NCI-H2227 (cell line): ENCODE data around the gene CFAP100.

Source experiments
- DNase-seq: peaks from one replicate; lab custom pipeline; 2025; ENCODE audit not compliant: unreplicated experiment; lab: John Stamatoyannopoulos, UW

The CFAP100 gene

DNA sequence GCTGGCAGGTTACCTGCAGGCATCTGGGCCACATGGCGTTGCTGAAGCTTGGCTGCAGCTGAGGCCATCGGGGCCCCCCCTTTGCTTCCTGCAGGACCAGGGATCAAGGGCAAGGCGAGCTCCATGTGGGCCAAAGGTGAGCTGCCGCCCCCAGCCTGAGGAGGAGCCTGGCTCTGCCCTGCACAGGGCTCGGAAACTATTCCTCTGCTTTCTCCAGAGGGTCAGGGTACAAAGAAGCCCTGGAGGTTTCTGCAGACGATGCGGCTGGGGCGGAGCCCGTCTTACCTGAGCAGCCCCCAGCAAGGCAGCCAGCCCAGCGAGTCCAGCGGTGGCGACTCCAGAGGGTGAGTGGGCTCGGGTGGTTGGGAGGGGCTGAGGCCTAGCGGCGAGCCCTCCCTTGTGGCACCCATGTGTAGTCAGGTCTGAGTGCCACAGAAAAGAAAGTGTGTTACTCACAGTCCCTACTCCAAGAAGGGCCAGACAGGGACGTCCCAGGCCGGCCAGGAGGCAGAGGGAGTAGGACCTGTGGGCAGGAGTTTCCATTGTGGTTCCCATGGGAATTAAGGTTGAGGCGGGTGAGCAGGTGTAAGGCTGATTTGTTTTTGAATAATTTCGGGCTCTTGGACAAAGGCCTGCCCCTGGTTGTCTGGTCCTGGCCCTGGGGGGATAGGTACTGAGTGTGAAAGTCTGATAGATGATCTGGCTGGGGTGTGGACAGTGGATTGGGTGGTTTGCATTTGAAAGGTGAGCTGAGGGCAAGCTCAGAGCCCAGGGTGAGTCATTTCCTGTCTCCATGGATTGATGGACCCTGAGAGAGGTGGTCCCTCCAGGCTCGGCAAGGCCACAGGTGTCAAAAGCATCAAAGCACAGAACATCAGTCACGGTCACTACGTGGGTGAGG, 25.4 kb downstream of the CFAP100 start:
- DNase-seq, result no peak

DNA sequence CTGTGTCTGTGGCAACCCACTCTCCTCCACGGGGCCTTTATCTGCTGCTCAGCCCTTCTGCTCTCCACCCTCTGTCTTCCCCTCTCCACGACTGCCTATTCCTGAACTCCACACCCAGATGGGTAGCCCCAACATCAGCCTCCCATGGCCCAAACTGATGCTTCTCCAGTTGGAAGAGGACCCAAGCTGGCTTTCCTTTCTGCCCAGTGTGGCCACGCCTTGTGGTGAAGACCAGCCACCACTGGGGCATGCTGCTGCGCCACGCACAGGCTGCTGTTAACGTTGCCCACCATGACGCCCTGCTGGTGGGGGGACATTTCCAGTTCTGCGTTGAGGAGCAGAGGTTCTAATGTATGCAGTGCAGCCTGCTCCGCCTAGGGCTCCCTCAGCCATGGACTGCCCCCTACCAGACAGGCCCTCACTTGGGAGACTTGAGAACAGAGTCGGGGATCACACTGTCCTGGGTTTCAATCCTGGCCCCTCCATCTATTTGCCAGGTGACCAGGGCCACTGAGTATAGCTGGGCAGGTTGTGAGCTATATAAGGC, 26.9 kb downstream of the CFAP100 start:
- DNase-seq, result no peak

DNA sequence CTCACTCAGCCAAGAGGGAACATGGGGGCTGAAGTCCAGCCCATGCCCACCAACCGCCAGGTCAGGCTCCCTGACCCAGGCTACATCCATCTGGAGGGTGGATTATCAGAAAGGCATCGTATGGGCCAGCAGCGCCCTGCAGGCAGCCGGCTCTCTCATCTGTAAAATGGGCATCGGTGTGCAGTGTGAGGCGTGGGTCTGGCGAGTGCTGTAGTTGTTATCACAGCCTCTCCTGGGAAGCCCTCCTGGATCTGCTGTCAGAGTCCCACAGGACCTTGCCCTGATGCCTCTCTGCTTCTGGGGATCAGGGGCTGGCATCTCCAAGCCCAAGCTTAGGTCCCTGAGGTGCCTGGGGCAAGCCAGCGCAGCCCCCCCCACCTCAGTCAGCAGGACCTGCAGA, 27.4 kb downstream of the CFAP100 start:
- DNase-seq, result no peak

DNA sequence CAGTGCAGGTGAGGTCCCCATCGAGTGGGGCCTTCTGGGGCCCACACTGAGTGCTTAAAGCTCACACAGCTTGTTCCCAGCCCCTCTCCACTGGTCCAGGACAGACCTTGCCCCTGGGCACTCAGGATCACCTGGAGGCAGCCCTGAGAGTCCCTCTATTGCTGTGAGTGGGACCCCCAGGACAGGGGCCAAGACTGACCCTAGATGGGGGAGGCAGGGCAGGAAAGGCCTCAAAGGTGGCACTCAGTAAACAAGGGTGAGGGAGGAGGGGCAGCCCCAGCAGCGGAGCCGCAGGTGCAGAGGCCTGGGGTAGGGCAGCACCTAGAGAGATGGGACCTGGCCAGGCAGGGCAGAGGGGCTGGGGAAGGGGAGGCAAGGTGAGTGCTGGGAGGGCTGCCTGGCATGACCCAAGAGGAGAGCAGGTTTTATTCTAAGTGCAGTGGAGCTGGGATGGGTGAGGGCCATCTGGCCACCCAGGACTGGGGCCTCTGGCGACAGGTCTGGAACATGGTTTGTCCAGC, 27.9 kb downstream of the CFAP100 start:
- no peak for DNase-seq

DNA sequence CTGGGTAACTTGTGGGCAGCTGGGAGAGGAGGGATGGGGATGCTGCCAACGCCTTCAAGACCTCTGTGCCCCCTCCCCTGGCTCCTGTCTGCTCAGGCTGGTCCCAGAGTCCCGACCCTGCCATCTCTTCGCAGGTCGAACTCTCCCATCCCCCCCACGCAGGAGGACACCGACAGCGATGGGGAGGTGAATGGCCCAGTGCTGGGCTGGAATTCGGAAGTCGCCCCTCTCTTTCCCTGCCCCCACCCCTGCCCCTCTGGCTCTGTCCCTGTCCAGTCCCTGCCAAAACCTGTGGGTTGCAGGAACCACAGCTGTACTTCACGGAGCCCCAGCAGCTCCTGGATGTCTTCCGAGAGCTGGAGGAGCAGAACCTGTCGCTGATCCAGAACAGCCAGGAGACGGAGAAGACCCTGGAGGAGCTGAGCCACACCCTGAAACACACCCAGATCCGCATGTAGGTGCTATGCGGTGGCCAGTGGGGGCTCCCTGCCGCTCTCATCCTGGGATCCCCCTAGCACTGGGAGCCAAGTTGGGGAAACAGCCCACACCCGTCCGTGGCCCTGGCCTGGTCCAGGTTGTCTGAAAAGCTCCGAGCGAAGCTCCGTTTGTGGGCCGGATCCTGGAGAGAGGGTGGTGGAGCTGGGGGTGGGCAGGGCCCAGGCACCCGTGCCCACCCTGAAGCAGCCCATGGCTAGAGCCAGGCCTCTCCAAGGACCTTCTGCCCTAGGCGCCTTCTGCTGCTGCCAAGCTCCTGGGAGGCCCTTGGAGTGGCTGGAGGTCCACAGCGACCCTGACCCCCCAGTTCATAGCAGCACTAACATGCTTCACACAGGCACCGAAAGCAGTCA, 28.7 kb downstream of the CFAP100 start:
- no peak for DNase-seq

DNA sequence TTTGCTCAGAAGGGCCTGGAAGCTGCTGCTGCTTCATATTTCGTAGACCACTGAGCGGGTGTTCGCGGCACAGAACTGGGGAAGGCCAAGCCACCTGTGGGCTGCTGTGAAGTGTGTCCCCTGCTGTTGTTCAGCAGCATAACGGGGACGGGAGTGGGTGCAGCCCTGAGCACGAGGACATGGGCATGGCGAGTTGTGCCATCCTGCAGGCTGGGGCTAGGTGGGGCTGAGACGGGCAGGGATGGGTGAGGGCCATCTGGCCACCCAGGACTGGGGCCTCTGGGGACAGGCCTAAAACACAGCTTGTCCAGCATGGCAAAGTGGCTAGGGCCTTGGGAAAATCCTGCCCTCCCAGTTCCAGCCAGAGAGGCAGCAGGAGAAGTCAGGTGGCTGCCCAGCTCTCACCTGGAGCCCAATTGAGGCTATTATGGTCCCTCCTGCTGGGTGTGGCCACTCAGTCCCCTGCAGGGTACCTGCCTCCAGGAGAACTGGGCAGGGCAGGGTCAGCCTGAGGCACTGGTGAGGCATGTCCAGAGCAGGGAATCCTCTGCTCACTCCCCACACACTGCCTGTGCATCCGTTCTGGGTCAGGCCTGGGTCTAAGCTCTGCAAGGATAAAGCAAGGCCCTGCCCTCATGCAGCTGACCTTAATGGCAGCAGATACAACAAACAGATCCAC, 29.5 kb downstream of the CFAP100 start:
- DNase-seq, result no peak

DNA sequence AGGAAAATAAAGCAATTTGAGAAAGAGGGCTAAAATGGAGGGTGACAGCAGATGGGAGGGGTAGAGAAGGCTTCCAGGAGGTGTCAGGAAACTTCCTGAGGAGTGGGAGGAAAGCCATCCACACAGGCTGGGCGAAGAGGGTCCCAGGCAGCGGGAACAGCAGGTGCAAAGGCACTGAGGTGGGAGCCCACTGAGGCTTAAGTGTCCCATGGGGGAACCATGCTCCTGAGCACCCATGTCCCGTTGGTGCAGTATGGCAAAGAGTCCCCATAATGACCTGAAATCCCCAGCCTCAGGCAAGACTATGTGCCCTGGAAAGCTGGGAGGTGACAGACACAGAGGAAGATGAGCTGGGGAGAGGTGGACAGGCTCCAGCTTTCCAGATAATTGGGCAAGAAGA, 30.0 kb downstream of the CFAP100 start:
- no peak for DNase-seq

DNA sequence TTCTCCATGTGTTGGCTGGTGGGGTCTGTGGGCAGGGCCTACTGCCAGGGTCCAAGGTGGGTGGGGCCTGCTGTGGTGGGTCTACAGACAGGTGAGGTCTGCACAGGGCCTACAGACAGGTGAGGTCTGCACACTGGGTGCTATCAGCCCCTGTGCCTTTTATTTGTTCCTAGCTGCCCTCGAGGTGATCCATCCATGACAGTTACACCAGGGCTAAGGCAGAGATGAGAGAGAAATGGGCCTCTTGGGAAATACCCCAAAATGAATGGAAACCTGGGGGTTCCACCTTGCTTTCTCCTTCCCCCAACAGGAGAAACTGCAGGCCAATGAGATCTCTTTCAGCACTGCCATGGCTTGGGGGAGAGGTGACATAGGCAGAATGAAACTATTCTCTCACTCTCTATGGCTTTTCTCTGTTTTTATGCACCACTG, 36.4 kb downstream of the CFAP100 start:
- DNase-seq, result no peak

DNA sequence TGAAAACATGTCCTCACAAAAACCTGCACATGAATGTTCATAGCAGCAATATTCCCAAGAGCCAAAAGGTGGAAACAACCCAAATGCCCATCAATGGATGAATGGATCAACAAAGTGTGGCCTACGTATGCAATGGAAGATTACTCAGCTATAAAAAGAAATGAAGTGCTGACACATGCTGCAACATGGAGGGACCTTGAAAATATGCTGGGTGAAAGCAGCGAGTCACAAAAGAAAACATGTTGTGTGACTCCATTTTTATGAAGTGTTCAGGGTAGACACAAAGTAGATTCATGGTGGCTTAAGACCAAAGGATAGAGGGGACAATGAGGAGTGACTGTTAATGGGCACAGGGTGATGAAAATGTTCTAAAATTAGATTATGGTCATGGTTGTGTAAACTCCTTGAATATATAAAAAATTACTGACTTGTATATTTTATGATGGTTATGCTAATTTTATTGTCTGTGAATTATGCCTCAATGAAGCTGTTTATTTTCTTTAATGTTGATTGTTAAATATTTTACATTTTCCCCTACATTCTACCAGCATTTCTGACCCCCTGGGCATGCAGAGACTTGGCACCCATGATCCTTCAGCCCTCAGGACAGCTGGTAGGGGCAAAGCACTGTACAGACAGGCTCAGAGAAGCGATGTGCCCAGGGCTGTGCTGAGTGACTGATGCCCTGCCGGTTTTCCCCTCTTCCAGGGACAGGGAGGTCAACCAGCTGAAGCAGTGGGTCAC, 37.8 kb downstream of the CFAP100 start:
- no peak for DNase-seq

DNA sequence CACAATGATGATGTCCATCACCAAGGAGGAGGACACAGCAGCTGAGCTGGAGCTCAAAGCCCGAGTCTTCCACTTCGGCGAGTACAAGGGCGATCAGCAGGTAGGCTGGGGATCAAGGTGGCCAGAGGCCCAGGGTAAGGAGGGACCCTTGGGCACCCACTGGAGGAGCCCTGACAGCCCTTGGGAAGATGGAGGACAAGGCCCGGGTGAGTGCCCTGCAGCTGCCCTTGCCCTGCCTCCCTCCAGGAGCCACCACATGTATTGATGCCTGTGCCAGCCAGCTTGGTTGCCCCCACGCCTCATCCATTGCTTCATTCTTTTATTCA, 38.4 kb downstream of the CFAP100 start:
- DNase-seq, result no peak

DNA sequence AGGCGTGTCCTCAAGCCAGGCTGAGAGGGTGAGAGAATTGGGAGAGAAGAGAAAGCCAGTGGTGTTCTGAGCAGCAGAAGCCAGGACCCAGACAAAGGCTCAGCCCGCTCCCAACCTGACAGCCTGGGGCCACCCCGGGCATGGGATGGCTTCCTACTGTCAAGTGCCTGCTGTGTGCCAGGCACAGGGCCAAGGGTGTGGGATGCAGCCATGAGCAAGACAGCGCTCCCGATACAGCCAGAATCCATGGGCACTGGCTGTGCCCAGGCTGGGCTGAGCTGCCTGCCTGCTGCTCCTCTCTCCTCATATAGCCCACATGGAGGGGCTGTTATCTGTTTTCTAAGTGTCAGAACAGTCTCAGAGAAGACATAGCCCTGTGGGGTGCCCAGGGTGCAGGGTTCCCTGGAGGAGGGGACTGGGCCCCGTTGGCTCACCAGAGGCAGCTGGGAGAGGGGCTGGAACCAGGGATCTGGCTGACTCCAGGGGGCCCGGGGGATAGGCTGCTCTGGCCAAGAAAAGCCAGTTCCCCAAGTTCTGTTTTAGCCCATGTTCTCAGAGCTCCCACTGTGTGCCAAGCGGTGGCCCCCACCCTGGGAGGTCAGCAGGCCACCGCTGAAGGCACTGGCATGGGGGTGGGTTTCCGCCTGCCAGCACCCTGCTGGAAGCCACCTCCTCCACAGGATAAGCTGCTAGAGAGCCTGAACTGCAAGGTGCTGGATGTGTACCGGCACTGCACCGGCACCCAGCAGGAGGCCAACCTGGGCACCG, 39.0 kb downstream of the CFAP100 start:
- no peak for DNase-seq

DNA sequence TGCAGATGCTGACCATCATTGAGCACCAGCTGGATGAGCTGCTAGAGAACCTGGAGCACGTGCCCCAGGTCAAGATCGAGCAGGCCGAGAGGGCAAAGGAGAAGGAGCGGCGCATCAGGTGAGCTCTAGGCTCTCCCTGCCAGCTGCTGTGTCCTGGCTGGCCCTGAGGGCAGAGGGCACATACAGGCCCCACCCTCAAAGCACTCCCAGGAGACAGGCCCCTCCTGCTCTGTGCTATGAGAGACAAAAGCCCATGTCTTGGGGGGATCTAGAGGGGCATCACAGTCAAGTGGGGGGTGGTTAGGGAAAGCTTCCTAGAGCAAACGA, 39.5 kb downstream of the CFAP100 start:
- DNase-seq, result no peak

DNA sequence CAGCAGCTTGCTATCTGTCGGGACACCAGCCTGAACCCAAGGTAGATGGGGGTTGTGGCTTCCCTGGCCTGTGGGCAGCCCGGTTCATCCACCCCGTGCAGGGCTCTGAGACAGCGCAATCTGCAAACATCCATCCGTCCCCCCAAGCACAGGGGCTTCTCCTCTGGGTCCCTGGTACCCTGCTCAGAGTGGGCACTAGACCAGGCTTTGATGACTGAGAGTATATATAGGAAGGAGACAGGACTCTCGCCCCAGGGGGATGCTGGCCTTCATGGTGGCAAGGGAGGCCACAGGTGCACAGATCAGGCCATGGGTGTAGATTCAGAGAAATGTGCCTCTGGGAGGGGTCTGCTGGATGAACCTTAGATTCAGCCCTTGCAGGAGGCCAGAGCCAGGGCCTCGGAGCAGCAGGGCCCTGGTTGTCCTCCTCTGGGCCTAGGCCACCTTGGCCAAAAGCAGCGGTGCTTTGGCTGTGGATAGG, 40.3 kb downstream of the CFAP100 start:
- DNase-seq, result no peak

DNA sequence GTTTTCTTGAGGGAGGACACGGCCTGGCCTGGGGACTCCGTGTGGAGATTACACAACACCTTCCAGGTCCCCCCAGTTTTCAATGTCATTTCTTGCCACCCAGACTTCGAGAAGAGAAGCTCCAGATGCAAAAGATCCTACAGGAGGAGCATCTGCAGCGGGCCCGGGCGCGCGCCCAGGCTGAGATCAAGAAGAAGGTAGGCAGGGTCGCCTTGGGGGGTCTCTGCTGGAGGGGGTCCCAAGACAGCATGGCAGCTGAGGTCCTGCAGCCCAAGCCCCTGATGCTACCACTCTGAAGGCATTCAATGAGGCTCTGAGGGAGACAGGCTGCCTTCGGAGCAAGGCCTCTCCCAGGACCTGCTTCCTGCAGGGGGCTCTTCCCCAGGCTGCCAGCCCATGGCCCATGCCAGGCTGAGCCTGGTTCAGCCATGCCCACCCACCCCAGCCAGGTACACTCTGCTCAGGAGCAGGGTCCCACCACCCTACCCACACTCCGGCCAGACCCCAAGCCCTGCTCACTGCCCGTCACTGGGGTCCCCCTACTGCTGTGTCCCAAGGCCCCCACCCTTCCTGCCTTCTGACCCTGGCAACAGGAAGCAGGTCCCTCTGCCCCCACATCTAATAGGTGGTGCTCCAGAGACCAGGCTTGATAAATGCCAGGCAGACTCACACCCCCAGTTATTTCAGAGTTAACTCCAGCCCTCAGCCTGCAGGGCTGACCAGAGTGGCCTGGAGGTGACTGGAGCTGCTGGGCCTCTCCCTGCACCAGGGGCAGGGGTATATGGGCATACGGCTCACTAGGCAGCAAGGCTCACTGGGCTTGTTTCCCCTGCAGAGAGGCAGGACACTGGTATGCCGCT, 41.0 kb downstream of the CFAP100 start:
- no peak for DNase-seq

DNA sequence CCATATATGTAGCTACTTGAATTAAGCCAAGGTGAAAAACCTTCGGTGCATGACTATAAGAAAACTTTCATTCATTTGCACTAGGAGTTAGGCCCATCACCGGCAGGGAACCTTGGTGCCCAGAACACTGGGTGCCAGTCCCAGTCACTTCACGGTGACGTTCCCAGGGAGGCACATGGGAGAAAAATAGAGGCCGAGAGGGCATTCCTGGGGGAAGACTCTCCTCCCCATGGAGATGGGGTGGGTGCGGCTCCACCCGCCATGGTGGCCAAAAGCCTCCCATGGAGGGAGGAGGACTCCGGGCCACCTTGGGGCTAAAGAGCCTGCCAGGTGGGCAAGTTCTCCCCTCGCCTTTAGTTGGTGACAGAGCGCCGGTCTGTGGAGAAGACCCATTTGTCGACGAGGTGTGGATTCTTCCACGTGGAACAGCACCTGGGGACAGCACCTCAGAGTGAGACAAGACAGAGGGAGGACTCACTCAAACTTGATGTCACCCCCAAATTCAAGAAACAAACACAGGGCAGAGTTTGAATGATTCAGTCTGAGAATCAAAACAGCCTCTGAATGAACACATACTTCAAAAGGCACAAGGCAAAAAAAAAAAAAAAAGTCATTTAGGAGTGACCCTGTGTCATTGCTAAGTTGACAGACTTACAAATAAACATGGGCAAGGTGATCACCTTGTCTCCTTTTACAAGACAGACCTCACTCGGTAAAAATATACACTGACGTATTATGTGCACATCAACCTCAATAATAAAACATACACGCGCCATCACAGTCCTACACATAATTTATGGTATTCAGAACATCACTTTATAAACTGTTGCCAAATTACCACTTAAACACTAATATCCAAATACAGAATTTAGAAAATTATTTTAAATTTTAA, 42.4 kb downstream of the CFAP100 start:
- DNase-seq, result no peak

DNA sequence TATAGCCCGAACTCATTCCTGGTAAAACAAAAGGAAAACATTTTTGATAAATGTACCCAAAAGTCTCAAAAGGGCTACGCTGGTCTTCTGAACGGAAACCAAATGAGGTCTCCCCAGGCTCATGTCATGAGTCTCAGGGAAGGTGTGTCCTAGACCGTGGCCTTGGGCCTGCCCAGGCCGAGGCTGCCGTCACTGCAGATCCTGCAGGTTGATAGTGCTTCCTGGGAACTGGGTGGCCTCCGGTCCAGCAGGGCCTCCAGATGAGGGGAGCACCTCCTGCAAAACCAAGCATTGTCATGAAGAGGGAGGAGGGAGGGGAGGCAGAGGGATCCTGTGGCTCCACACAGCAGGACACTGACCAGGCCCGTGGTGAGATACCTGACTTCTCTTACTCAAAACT, 43.5 kb downstream of the CFAP100 start:
- no peak for DNase-seq

DNA sequence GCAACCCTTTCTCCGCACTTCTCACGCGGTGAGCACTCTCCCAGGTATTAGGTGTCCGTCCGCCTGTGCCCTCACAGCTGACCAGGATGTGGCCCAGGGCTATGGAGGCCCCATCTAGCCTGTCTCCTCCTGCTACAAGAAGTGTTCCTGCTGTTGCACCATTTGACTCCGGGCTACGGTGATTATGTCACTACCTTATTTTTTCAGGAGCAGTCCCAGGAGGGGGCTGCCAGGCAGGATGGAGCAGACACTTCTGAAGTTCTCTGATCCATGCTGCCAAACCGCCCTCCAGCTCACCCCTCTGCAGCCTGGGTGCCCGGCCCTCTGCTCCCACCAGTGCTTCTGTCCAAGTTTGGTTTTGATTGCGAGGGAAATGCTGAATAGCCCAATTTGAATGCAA, 44.0 kb downstream of the CFAP100 start:
- DNase-seq, result no peak
